IPS-NIHi7 (cell line): ENCODE results near the gene LIPK.
"Not testable (repeated sequence)": the region's sequence is repeated elsewhere in the genome, so short reads cannot be mapped to it uniquely, and the experiment has no call there.

Source experiments
- DNase-seq: peaks from one replicate; pipeline ENCODE4 v3.0.0; 2012; ENCODE audit warnings: mixed read lengths; ENCODE audit errors: extremely low spot score

LIPK gene

DNA sequence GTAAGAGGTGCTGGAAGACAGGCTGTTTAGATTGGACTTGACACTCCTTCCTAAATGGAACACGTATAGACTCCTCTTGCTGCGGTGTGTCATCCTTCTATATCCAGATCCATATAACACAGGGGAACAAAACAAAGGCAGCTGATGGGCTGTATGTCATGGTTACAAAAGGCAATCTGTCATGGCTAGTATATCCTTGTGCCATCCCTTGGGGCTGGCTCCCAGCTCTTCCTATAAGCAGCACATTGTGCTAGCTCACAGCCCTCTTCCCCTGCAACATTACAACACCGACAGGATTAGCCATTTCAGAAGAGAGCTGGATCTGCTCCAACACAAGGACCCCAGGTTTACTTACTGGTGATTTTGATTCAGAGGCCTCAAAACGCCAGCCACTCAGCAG lies 15.3 kb downstream of the LIPK start:
- DNase-seq = no peak

DNA sequence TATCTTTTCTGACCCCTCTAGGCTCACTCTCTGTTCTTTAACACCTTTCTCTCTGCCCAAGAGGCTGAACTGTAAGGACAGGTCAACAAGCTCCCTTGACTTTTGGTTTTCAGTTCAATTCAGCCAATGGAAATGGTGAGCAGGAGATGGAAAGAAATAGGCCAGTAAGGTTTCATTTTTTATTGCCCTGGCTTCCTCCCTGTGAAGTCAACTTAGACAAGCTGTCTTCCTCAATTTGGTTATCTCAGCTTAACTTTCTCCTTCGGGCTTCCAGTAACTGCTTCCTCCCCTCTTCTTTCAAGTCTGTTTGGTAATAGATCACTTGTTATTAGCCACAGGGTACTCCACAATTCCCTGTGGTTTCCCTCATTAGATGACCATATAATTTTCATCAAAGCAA lies 19.7 kb downstream of the LIPK start:
- DNase-seq = no peak

- peak; percentile 84 for DNase-seq
These were observed 22.2 kb downstream of the LIPK start for GRCh38 chr10:88728107-88728763.

- no peak for DNase-seq
These were observed 24.8 kb downstream of the LIPK start for GRCh38 chr10:88730864-88731263.

- DNase-seq = peak; percentile 16
These were observed 25.2 kb downstream of the LIPK start for GRCh38 chr10:88731296-88731695.

DNA sequence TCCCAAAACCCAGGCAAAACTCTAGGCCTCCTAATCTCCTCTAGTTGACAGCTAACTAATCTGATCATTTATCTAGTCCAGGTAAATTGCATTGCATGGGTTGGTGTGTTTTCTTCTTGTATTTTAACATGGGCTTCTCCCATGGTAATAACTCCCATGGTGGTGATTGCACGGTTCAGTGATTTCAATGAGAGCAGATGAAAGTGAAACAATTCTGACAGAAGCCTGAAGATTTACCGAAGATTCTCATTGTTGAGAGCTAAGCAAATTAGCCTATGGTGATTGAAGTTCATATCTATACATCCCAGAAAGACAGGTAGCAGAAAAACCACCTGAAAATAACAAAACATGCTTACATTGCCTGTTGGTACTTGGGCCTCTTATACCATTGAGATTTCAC lies 27.2 kb downstream of the LIPK start:
- no peak for DNase-seq

DNA sequence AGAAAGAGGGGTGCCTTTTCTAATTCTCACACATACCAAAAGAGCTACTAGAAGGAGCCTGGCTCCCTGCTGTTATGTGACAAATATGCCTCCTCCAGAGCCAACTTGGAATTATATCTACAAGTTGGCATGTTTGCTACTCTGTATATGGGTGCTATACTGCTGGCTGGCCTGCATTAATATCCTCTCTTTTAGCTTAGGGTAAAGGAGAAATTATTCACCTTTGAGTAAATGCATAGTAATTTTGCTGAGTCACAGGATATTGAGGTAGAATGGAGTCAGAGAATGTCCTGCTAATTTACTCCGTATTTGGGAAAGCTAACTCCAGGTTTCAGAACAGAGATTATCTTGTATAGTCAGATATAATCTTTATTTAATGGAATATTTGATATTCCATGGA lies 29.6 kb downstream of the LIPK start:
- DNase-seq = no peak

DNA sequence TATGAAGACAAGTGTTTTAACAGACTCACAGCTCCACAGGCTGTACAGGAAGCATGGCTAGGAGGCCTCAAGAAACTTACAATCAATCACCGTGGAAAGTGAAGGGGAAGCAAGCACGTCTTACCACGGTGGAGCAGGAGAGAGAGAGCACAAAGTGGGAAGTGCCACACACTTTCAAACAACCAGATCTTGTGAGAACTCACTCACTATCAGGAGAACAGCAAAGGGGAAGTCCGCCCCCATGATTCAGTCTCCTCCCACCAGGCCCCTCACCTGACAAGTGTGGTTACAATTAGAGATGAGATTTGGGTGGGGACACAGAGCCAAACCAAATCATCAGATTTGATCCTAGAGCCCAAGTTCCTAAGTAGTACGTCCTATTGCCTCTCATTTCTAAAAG lies 35.9 kb downstream of the LIPK start:
- DNase-seq = not testable (repeated sequence)

DNA sequence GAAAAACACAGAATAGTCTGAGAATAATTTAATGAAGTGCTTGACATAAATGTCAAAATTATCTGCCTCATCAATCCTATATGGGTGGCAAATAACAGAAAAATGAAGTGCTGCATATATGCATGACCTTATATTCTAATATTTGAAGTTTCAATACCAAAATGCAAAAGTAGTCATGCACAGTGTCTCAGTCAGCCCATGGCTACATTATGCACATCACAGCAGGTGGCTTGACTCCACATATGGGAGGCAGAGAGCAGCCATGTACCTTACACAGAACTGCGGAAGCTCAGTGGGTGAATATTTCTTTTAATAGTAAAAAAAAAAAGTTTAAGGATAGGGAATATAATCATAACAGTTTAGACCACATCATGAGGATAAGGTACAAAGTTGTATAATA lies 36.4 kb downstream of the LIPK start:
- DNase-seq = no peak

- DNase-seq = peak; percentile 13
These were observed 38.0 kb downstream of the LIPK start for GRCh38 chr10:88744002-88744401.

GRCh38 chr10:88745633-88746032 lies 39.6 kb downstream of the LIPK start:
- no peak for DNase-seq

- DNase-seq = no peak
These were observed 48.2 kb downstream of the LIPK start for GRCh38 chr10:88754287-88754686.

DNA sequence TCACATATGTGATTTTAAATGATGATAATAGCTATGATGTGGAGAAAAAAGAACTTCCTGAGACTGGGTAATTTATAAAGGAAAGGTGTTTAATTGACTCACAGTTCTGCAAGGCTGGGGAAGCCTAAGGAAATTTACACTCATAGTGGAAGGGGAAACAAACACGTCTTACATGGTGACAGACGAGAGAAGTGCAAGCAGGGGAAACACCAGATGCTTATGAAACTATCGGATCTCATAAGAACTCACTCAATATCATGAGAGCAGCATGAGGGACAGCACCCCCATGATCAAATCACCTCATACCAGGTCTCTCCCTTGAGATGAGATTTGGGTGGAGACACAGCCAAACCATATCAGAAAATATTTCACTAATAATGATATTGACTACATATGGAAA lies 49.7 kb downstream of the LIPK start:
- no peak for DNase-seq

- no peak for DNase-seq
These were observed 50.6 kb downstream of the LIPK start for GRCh38 chr10:88756660-88757059.

DNA sequence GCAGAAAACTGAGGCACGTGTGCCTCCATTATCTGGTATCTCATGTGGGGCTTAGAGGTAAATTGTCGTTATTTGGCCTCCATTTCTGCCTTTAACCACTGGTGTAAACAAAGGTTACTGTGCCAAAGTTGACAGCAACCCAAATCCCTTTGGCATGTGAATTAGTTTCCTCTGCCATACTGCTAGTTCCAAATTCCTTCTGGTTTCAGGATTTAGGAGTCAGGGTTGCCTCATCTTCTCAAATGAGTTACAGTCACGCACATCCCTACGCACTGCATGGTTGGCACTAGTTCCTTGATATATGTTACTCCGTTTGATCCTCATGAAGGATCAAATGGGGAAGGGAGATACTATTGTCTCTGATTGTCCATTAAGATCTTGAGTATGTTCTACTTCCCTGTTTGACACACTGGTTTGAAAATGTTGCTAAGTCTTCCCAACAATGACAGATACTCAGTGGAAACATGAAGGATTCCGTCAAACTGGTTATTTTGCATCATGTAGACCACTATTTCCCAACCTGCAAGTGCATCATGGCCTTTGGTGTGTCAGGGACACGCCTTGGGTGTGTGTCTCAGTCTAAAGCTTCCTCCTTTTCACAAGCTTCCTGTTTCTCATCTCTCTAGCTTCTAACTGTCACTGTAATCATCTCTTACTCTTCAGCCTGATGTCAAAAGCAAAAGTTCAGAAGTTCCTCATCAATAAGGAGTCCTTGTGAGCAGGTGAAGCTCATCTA lies 53.5 kb downstream of the LIPK start, which contains the start of gene LIPN:
Gene LIPN (plus strand): TSS at position 655 of the 736 bp plus-strand sequence. CDS start 1,386 bp downstream, outside the sequence.
- no peak for DNase-seq

DNA sequence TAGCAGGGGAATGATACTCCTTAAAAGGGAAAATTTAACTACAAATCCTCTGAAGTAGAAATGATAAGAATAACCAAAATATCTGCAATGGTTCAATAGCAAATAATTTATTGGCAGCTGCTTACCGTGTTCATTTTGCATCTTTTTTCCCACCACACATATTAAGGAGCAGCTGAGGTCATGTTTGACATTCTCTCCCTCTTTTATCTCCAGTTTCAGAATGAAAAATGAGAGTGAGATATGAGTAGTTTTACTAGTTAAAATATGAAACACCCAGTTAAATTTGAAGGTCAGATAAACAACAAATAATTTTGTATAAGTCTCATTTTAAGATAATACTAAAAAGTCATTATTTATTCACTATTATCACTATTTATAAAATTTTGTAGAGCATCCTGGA lies 56.9 kb downstream of the LIPK start:
- no peak for DNase-seq

DNA sequence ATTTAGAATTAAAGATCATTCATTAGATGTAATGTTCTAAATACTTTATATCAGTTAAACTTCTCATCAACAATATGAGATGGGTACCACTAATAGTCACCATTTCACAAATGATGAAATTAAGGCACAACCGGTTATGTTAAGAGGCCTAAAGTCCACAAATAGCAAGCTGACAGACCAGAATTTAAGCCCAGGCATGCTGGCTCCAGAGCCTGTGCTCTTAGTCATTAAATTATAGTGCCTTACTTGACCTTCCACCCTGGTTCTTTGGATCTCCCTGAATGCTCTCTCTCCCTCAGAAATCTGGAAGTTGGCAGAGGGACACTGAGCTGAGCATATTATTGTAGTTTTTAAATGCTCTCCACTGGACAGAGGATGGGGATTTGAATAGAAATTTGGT lies 57.4 kb downstream of the LIPK start:
- DNase-seq = no peak

- DNase-seq = no peak
These were observed 58.1 kb downstream of the LIPK start for GRCh38 chr10:88764110-88764509.

- DNase-seq = no peak
These were observed 59.8 kb downstream of the LIPK start for GRCh38 chr10:88765816-88766215.

DNA sequence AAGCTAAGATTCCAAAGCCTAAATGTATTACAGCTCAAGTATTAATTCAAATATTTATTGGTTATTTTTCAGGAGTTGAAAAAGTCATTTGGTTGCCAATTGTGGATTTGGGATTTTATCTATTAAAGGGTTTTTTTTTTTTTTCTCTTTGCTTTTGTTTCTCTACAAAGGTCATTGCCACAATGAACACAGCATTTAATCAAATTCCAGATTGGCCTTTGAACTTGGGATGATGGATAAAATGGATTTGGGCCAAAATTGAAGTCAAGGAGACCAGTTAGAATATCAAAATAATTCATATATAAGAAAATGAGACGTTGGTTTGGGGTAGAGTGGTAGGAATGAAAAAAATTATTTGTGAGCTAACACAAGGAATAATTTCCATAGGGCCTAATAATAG lies 63.3 kb downstream of the LIPK start:
- DNase-seq = no peak

- no peak for DNase-seq
These were observed 75.2 kb downstream of the LIPK start for GRCh38 chr10:88781206-88781605.

DNA sequence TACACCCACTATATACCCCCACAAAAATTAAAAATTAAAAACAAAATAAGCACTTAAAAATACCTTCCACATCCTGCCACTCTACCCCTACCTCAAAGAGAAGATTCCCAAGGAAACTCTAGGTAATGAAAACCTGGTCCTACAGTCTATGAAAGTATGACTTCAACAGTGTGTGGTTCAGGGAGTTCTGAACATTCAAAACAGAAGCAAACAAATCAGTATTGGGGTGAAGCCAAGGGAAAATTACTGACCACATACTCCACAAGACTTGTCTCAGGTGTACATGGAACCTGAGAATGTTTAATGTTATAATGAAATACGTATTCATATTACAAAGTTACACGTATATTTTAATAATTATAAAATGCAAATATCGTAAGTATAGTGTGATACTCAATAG lies 76.2 kb downstream of the LIPK start:
- DNase-seq = no peak

DNA sequence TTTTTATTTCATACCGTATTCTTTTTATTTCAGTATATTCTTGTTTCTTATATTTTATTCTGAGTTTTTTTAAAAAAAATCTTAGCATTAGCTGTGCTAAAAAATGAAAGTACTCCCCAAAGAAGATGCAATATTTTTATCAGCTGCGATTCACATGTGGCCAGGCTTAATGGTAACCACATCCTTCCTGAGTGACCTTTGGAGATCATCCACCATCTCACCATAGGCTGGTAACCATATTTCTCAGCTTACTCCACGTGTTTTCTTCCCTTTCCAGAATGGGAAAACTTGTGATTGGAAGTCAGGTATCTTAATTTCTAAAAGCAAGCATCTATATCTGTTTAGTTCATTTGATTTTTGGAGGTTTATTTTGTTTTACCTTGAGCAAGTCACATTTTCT lies 77.7 kb downstream of the LIPK start:
- DNase-seq = no peak
